Naive B cell (primary cell): ENCODE data around the gene RGS12. TPM values are rescaled to one million over a fixed set of nuclear protein-coding genes. Genes with fewer than 3 reads are reported as not detected.
"Not testable (repeated sequence)": the region's sequence is repeated elsewhere in the genome, so short reads cannot be mapped to it uniquely, and the experiment has no call there.

Source experiments
- ATAC-seq, 2 donors: fragments of 150-1000 bp; cut with Tn5 transposase; 2 replicates each; pipeline ENCODE4 v1.10.0; 2021; ENCODE audit warnings: low read depth in 2 of 2, mild to moderate bottlenecking in 2 of 2, moderate library complexity in 2 of 2
- DNase-seq: peaks from one replicate; pipeline ENCODE4 v3.0.0; 2022
- H3K27ac Mint-ChIP-seq, 6 donors: one replicate each; pipeline ENCODE4 v1.8.0; 2020 to 2022; ENCODE audit warnings: mild to moderate bottlenecking in 6 of 6, mixed read lengths in 6 of 6, moderate library complexity in 5 of 6, inconsistent platforms in 2 of 6
- H3K27me3 Mint-ChIP-seq, 3 donors: one replicate each; pipeline ENCODE4 v1.8.0; 2021 to 2022; ENCODE audit warnings: mixed read lengths in 3 of 3, mild to moderate bottlenecking in 1 of 3
- H3K36me3 Mint-ChIP-seq, 2 donors: one replicate each; pipeline ENCODE4 v1.8.0; 2020 to 2022; ENCODE audit warnings: mixed read lengths in 2 of 2, inconsistent platforms in 1 of 2, mild to moderate bottlenecking in 1 of 2
- H3K4me1 Mint-ChIP-seq, 3 donors: one replicate each; pipeline ENCODE4 v1.8.0; 2020 to 2022; ENCODE audit warnings: mixed read lengths in 3 of 3, inconsistent platforms in 1 of 3, mild to moderate bottlenecking in 1 of 3, moderate library complexity in 1 of 3
- H3K4me3 Mint-ChIP-seq, 8 donors: one replicate each; pipeline ENCODE4 v1.8.0; 2020 to 2022; ENCODE audit warnings: mild to moderate bottlenecking in 8 of 8, mixed read lengths in 8 of 8, moderate library complexity in 8 of 8, inconsistent platforms in 2 of 8
- H3K9me3 Mint-ChIP-seq, 7 donors: one replicate each; pipeline ENCODE4 v1.8.0; 2020 to 2022; ENCODE audit warnings: mixed read lengths in 7 of 7, mild to moderate bottlenecking in 5 of 7, inconsistent platforms in 2 of 7, moderate library complexity in 1 of 7
- polyA plus RNA-seq, 6 donors: library from polyadenylated mRNA; unstranded; fragments of 300-500 nt; fragmentation: Illumina TruSeq; gene quantifications; one replicate each; pipeline ENCODE4 v1.2.3, GENCODE V29; 2021; ENCODE audit warnings: low read depth in 6 of 6

RGS12 gene
- polyA plus RNA-seq, 6 donors from 2014 or later: 0.36 to 6.8 (median 2.5) TPM

GRCh38 chr4:3291411-3291968, 1.3 kb upstream of the RGS12 start:
- Mint-ChIP-seq H3K4me3 (peak overlapping the region; percentile 84 to 95 (median 92)), H3K27me3 (peaks cover 11 to 21% (median 11%) of the 10 kb centered on the region in 3 donors), H3K4me1 (peaks cover 19 to 24% (median 20%) of the 10 kb centered on the region in 3 donors), H3K9me3 (peaks cover 0 to 1% (median 0%) of the 10 kb centered on the region in 7 donors), H3K36me3 (peaks cover 0 to 8% of the 10 kb centered on the region in 2 donors), H3K27ac (peak overlapping the region in 4 of 6 donors; percentile 37 to 94 (median 84))
- DNase-seq: no peak
- ATAC-seq: no peak

- H3K27ac Mint-ChIP-seq: peak overlapping the region in 4 of 6 donors; percentile 37 to 94 (median 84)
- DNase-seq: peak; percentile 26
- peaks cover 0 to 8% of the 10 kb centered on the region in 2 donors for H3K36me3 Mint-ChIP-seq
- peaks cover 0 to 1% (median 0%) of the 10 kb centered on the region in 7 donors for H3K9me3 Mint-ChIP-seq
- H3K4me1 Mint-ChIP-seq: peaks cover 14 to 20% (median 19%) of the 10 kb centered on the region in 3 donors
- peaks cover 11 to 21% (median 11%) of the 10 kb centered on the region in 3 donors for H3K27me3 Mint-ChIP-seq
- H3K4me3 Mint-ChIP-seq: peak overlapping the region; percentile 84 to 95 (median 92)
- peak; percentile 9 to 10 for ATAC-seq
Observed at GRCh38 chr4:3291969-3292570, 751 bp upstream of the RGS12 start.

- H3K9me3 Mint-ChIP-seq: peaks cover 0 to 1% (median 0%) of the 10 kb centered on the region in 7 donors
- peak overlapping the region; percentile 46 to 95 (median 81) for H3K4me3 Mint-ChIP-seq
- no peak for DNase-seq
- H3K27ac Mint-ChIP-seq: peak overlapping the region in 2 of 6 donors; percentile 67 to 88
- H3K4me1 Mint-ChIP-seq: peaks cover 14 to 19% (median 19%) of the 10 kb centered on the region in 3 donors
- ATAC-seq: peak; percentile 3
- peaks cover 11 to 21% (median 11%) of the 10 kb centered on the region in 3 donors for H3K27me3 Mint-ChIP-seq
- peaks cover 0 to 8% of the 10 kb centered on the region in 2 donors for H3K36me3 Mint-ChIP-seq
Observed at GRCh38 chr4:3293401-3294391, 875 bp downstream of the RGS12 start.

- DNase-seq: no peak
- Mint-ChIP-seq H3K27ac (peak overlapping the region in 1 of 6 donors; percentile 28), H3K4me1 (peaks cover 14 to 19% (median 19%) of the 10 kb centered on the region in 3 donors), H3K4me3 (peak overlapping the region in 4 of 8 donors; percentile 20 to 76 (median 67)), H3K27me3 (peaks cover 9 to 21% (median 11%) of the 10 kb centered on the region in 3 donors), H3K9me3 (peaks cover 0 to 1% (median 0%) of the 10 kb centered on the region in 7 donors), H3K36me3 (peaks cover 0 to 8% of the 10 kb centered on the region in 2 donors)
- ATAC-seq: no peak
Observed at GRCh38 chr4:3294401-3295241, 1.8 kb downstream of the RGS12 start.

GRCh38 chr4:3295837-3296624, 3.2 kb downstream of the RGS12 start:
- Mint-ChIP-seq H3K4me3 (peak overlapping the region in 2 of 8 donors; percentile 0 to 60), H3K27ac (peak overlapping the region in 1 of 6 donors; percentile 32), H3K27me3 (peaks cover 0 to 9% (median 0%) of the 10 kb centered on the region in 3 donors), H3K36me3 (peaks cover 0 to 8% of the 10 kb centered on the region in 2 donors), H3K4me1 (peaks cover 15 to 20% (median 19%) of the 10 kb centered on the region in 3 donors), H3K9me3 (peaks cover 0 to 1% (median 0%) of the 10 kb centered on the region in 7 donors)
- no peak for ATAC-seq
- no peak for DNase-seq

GRCh38 chr4:3296651-3297050, 3.8 kb downstream of the RGS12 start:
- DNase-seq (no peak), ATAC-seq (no peak)
- H3K4me1 Mint-ChIP-seq: peaks cover 18 to 23% (median 22%) of the 10 kb centered on the region in 3 donors
- H3K27ac Mint-ChIP-seq: no peak overlapping the region
- peaks cover 0 to 5% of the 10 kb centered on the region in 2 donors for H3K36me3 Mint-ChIP-seq
- H3K4me3 Mint-ChIP-seq: no peak overlapping the region
- peaks cover 0 to 5% (median 0%) of the 10 kb centered on the region in 3 donors for H3K27me3 Mint-ChIP-seq
- peaks cover 0 to 1% (median 0%) of the 10 kb centered on the region in 7 donors for H3K9me3 Mint-ChIP-seq

GRCh38 chr4:3297066-3297859, 4.4 kb downstream of the RGS12 start:
- DNase-seq (no peak), ATAC-seq (no peak)
- no peaks in the 10 kb centered on the region for H3K36me3 Mint-ChIP-seq
- H3K27ac Mint-ChIP-seq: peak overlapping the region in 2 of 6 donors; percentile 8 to 14
- H3K27me3 Mint-ChIP-seq: no peaks in the 10 kb centered on the region
- H3K4me3 Mint-ChIP-seq: peak overlapping the region in 1 of 8 donors; percentile 67
- H3K4me1 Mint-ChIP-seq: peaks cover 19 to 25% (median 24%) of the 10 kb centered on the region in 3 donors
- no peaks in the 10 kb centered on the region for H3K9me3 Mint-ChIP-seq

GRCh38 chr4:3299122-3299975, 6.5 kb downstream of the RGS12 start:
- ATAC-seq: no peak
- Mint-ChIP-seq H3K4me1 (peaks cover 32 to 34% (median 32%) of the 10 kb centered on the region in 3 donors), H3K4me3 (no peak overlapping the region), H3K36me3 (no peaks in the 10 kb centered on the region), H3K27me3 (no peaks in the 10 kb centered on the region), H3K9me3 (no peaks in the 10 kb centered on the region), H3K27ac (no peak overlapping the region)
- no peak for DNase-seq

GRCh38 chr4:3299976-3300671, 7.3 kb downstream of the RGS12 start:
- peaks cover 30 to 35% (median 32%) of the 10 kb centered on the region in 3 donors for H3K4me1 Mint-ChIP-seq
- H3K27ac Mint-ChIP-seq: no peak overlapping the region
- no peaks in the 10 kb centered on the region for H3K9me3 Mint-ChIP-seq
- no peaks in the 10 kb centered on the region for H3K36me3 Mint-ChIP-seq
- H3K4me3 Mint-ChIP-seq: peak overlapping the region in 1 of 8 donors; percentile 15
- DNase-seq (no peak), ATAC-seq (no peak)
- H3K27me3 Mint-ChIP-seq: no peaks in the 10 kb centered on the region

GRCh38 chr4:3300882-3301281, 8.1 kb downstream of the RGS12 start:
- not testable (repeated sequence) for ATAC-seq, H3K36me3 Mint-ChIP-seq, DNase-seq, H3K27me3 Mint-ChIP-seq, H3K9me3 Mint-ChIP-seq
- peaks cover 33 to 42% (median 39%) of the 10 kb centered on the region in 3 donors for H3K4me1 Mint-ChIP-seq
- peak overlapping the region in 2 of 6 donors; percentile 11 to 95 for H3K27ac Mint-ChIP-seq
- H3K4me3 Mint-ChIP-seq: peak overlapping the region in 3 of 8 donors; percentile 69 to 82 (median 82)
